ENCODE measurements around the gene JAML. TPM values are rescaled to one million over a fixed set of nuclear protein-coding genes. Genes with fewer than 3 reads are reported as not detected.
A peak's percentile ranks its signal among the peaks of the same experiment; 100 is the strongest.

Gene JAML
- total RNA-seq, 3 donors from 2014 or later = 2.3 to 16.0 (median 15.7) TPM

GRCh38 chr11:118171269-118172062 lies 53.3 kb downstream of the JAML start:
- Histone ChIP-seq H3K4me3 (peak overlapping the region in 2 of 3 donors; percentile 27 to 34), H3K4me1 (peaks cover 0 to 7% of the 10 kb centered on the region in 2 donors), H3K27me3 (no peaks in the 10 kb centered on the region), H3K36me3 (no peaks in the 10 kb centered on the region), H3K9me3 (no peaks in the 10 kb centered on the region), H3K27ac (no peak overlapping the region)
- intact Hi-C loops (cut with DNase I; ENCODE audit: low total_unique reads) = no loop called here
- peak; percentile 47 to 84 (median 81) for TF ChIP-seq CTCF (IDR thresholded peaks at IDR 0.05)
- no peak for TF ChIP-seq POLR2AphosphoS5 (IDR thresholded peaks at IDR 0.05)
- DNase-seq (ENCODE audit: low spot score in 2 of 2) = peak in 1 of 2 donors; percentile 74

- DNase-seq (ENCODE audit: low spot score in 2 of 2) = no peak
- no peak overlapping the region for H3K27ac ChIP-seq
- intact Hi-C loops (cut with DNase I; ENCODE audit: low total_unique reads) = no loop called here
Observed at GRCh38 chr11:118170882-118171268, 53.9 kb downstream of the JAML start.

GRCh38 chr11:118170231-118170630 lies 54.6 kb downstream of the JAML start:
- intact Hi-C loops (cut with DNase I; ENCODE audit: low total_unique reads) = no loop called here
- Histone ChIP-seq H3K9me3 (no peaks in the 10 kb centered on the region), H3K27ac (no peak overlapping the region), H3K4me3 (no peak overlapping the region), H3K27me3 (no peaks in the 10 kb centered on the region), H3K36me3 (no peaks in the 10 kb centered on the region), H3K4me1 (peaks cover 0 to 7% of the 10 kb centered on the region in 2 donors)
- DNase-seq (ENCODE audit: low spot score in 2 of 2) = no peak
- TF ChIP-seq POLR2A (IDR thresholded peaks at IDR 0.05) (no peak), POLR2AphosphoS5 (IDR thresholded peaks at IDR 0.05) (no peak), CTCF (IDR thresholded peaks at IDR 0.05) (no peak)

More at GRCh38 chr11:118170882-118171268, 53.9 kb downstream of the JAML start:
- TF ChIP-seq CTCF (IDR thresholded peaks at IDR 0.05) = no peak
- Histone ChIP-seq H3K9me3 (no peaks in the 10 kb centered on the region), H3K36me3 (no peaks in the 10 kb centered on the region), H3K4me3 (no peak overlapping the region), H3K27me3 (no peaks in the 10 kb centered on the region), H3K4me1 (peaks cover 0 to 7% of the 10 kb centered on the region in 2 donors)

GRCh38 chr11:118169300-118170140 lies 55.3 kb downstream of the JAML start:
- intact Hi-C loops (cut with DNase I; ENCODE audit: low total_unique reads) = no loop called here
- H3K4me1 ChIP-seq = peaks cover 0 to 7% of the 10 kb centered on the region in 2 donors
- H3K4me3 ChIP-seq = no peak overlapping the region
- no peaks in the 10 kb centered on the region for H3K9me3 ChIP-seq
- no peak for DNase-seq (ENCODE audit: low spot score in 2 of 2)
- no peak for TF ChIP-seq POLR2A (IDR thresholded peaks at IDR 0.05)
- TF ChIP-seq CTCF (IDR thresholded peaks at IDR 0.05) = no peak
- TF ChIP-seq POLR2AphosphoS5 (IDR thresholded peaks at IDR 0.05) = no peak
- H3K27me3 ChIP-seq = no peaks in the 10 kb centered on the region
- no peaks in the 10 kb centered on the region for H3K36me3 ChIP-seq
- no peak overlapping the region for H3K27ac ChIP-seq

GRCh38 chr11:118168751-118169150 lies 56.1 kb downstream of the JAML start:
- Histone ChIP-seq H3K9me3 (no peaks in the 10 kb centered on the region), H3K4me1 (peaks cover 0 to 7% of the 10 kb centered on the region in 2 donors), H3K27ac (no peak overlapping the region), H3K4me3 (no peak overlapping the region), H3K27me3 (no peaks in the 10 kb centered on the region), H3K36me3 (no peaks in the 10 kb centered on the region)
- TF ChIP-seq CTCF (IDR thresholded peaks at IDR 0.05) = no peak
- no peak for TF ChIP-seq POLR2A (IDR thresholded peaks at IDR 0.05)
- TF ChIP-seq POLR2AphosphoS5 (IDR thresholded peaks at IDR 0.05) = no peak
- intact Hi-C loops (cut with DNase I; ENCODE audit: low total_unique reads) = no loop called here
- DNase-seq (ENCODE audit: low spot score in 2 of 2) = no peak

All from breast epithelium (tissue), 4 donors.